ENCODE measurements around the gene NCEH1.

GRCh38 chr3:172613845-172614244 lies 97.0 kb downstream of the NCEH1 start:
- TF ChIP-seq CTCF (IDR thresholded peaks at IDR 0.05) = no peak
- no peak for TF ChIP-seq POLR2A (IDR thresholded peaks at IDR 0.05)

Measured in Peyer's patch (tissue), 4 donors.